Skeletal muscle tissue (tissue), 4 donors: ENCODE data around the gene BACH2. TPM values are rescaled to one million over a fixed set of nuclear protein-coding genes. Genes with fewer than 3 reads are reported as not detected.

Experiments
- H3K27ac ChIP-seq: one replicate; pipeline ENCODE4 v1.7.0; 2013; ENCODE audit warnings: mild to moderate bottlenecking, low read depth, low read length, inconsistent platforms
- H3K27me3 ChIP-seq, 3 donors: one replicate each; pipeline ENCODE4 v1.7.0; 2013; ENCODE audit warnings: low read length in 3 of 3; ENCODE audit not compliant: control insufficient read depth in 3 of 3, insufficient read depth in 3 of 3
- H3K36me3 ChIP-seq, 3 donors: one replicate each; pipeline ENCODE4 v1.7.0; 2013; ENCODE audit warnings: low read length in 3 of 3; ENCODE audit not compliant: control insufficient read depth in 3 of 3, insufficient read depth in 3 of 3
- H3K4me1 ChIP-seq, 3 donors: one replicate each; pipeline ENCODE4 v1.7.0; 2013; ENCODE audit warnings: low read length in 3 of 3, mild to moderate bottlenecking in 3 of 3; ENCODE audit not compliant: control insufficient read depth in 3 of 3, insufficient read depth in 3 of 3
- H3K4me3 ChIP-seq, 3 donors: one replicate each; pipeline ENCODE4 v1.7.0; 2013; ENCODE audit warnings: low read length in 3 of 3
- H3K9ac ChIP-seq, 3 donors: one replicate each; pipeline ENCODE4 v1.7.0; 2013; ENCODE audit warnings: low read length in 3 of 3, mild to moderate bottlenecking in 3 of 3, moderate library complexity in 2 of 3, low read depth in 1 of 3
- H3K9me3 ChIP-seq, 3 donors: one replicate each; pipeline ENCODE4 v1.7.0; 2013; ENCODE audit warnings: low read length in 3 of 3; ENCODE audit not compliant: control insufficient read depth in 3 of 3
- total RNA-seq: library from RNA; depleted of rRNA; stranded (reverse); fragments of >200 nt; gene quantifications from one replicate; pipeline ENCODE4 v1.2.3, GENCODE V29; 2014
- donor health status: Osteomylitis.

BACH2 gene
- total RNA-seq, 1 donor from 2014 or later, result 3.7 TPM

DNA sequence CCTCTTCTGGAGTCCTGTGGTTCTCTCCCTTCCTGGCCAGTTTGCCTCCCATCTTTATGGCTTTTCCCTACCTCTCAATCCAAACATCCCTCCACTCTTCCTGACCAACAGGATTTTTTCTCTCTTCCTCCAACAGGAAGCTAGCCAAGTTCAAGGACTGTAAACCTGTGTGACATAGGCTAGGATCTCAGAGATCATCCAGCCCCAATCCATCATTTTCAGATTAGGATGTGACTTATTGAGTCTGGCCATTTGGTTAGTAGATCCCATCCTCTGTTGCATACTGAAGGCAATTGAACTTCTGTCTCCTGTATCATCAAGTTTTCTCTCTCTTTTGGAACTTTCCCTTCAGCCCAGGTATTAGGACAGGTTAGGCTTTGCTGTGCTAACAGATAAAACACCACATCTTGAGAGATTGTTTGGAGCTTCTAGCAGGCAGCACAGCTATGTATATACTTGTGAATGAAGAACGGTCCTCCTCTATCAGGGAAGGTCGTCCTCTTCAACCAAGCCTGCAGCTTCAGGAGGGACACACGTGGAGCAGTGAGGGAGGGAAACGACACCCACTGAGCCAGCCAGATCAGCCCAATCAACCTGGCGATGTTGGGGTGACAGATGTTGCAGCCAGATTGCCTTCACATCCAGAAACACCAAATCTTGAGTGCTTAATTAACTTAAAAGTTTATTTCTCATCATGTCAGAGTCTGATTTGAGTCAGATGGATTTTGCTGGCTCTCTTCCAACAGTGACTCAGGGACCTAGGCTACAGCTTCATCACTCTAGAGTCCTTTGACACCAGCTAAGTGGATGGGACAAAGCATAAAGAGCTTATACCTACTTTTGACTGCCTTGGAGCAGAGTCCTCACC lies 295.5 kb downstream of the BACH2 start:
- Histone ChIP-seq H3K4me3 (no peak overlapping the region), H3K9ac (no peak overlapping the region), H3K27me3 (no peaks in the 10 kb centered on the region), H3K27ac (no peak overlapping the region), H3K36me3 (peaks cover 0 to under 1% (median 0%) of the 10 kb centered on the region in 3 donors), H3K4me1 (peaks cover 13 to 27% (median 21%) of the 10 kb centered on the region in 3 donors), H3K9me3 (no peaks in the 10 kb centered on the region)

DNA sequence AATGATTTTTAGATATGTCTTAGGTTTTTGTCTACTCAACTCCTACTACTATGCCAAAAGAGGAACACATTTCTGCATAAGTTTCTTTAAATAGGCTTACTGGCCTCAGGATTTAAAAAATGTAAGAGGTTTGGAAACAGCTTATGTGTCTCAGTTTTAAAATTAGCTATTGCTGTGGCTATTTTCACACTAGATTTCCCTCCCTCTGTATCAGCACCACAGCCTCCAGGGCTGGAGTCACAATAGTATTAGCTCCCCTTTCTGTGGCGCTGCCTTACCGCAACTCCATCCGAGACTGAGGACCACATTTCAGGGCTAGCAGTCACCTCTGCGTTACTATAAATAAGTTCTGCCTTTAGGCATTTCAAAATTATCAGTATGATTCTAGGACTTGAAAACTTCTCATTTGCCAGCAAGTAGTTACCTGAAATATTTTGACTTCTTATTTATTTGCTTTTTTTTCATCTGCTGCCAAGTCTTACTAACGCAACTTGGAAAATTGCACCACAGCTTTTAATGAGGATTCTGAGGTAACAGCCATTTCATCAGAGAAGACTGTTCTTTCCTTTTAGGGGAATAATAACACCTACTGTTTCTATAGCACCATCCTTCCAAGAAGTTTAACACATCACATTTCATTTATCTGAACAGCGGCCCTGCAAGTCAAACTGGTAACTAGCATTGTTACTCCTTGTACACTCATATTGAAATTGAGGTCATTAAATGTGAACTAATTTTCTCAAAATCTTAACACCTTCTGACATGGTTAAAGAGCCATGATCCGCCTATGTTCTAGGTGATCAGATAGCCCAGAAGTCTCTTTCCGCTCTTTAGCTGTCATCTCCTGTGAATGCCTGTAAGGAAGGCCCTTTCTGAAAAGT lies 296.5 kb downstream of the BACH2 start:
- H3K9me3 ChIP-seq, result no peaks in the 10 kb centered on the region
- no peak overlapping the region for H3K27ac ChIP-seq

DNA sequence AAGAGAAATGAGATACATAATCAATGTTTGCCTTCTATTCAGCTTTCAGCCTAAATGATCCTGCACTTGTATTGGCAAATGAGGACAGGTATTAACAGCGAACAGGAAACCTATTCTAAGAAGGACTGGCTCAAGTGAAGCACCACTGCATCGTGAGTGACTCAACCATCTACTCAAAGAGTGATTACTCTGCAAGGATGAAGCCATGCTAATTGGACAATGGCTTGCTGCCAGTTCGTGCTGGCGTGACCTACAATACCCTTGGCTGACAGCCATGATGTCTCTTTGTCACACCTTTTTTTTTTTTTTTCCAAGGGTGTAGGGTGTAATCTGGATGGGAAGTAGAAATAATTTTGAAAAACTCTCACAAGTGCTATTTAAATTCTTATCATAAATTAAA lies 297.5 kb downstream of the BACH2 start:
- no peaks in the 10 kb centered on the region for H3K27me3 ChIP-seq
- no peaks in the 10 kb centered on the region for H3K9me3 ChIP-seq
- H3K4me3 ChIP-seq, result no peak overlapping the region
- peaks cover 13 to 27% (median 21%) of the 10 kb centered on the region in 3 donors for H3K4me1 ChIP-seq
- no peak overlapping the region for H3K27ac ChIP-seq
- H3K9ac ChIP-seq, result no peak overlapping the region
- H3K36me3 ChIP-seq, result no peaks in the 10 kb centered on the region

More for the DNA sequence above, 296.5 kb downstream of the BACH2 start:
- H3K36me3 ChIP-seq, result no peaks in the 10 kb centered on the region
- no peak overlapping the region for H3K4me3 ChIP-seq
- H3K27me3 ChIP-seq, result no peaks in the 10 kb centered on the region
- H3K4me1 ChIP-seq, result peaks cover 13 to 27% (median 21%) of the 10 kb centered on the region in 3 donors
- no peak overlapping the region for H3K9ac ChIP-seq

DNA sequence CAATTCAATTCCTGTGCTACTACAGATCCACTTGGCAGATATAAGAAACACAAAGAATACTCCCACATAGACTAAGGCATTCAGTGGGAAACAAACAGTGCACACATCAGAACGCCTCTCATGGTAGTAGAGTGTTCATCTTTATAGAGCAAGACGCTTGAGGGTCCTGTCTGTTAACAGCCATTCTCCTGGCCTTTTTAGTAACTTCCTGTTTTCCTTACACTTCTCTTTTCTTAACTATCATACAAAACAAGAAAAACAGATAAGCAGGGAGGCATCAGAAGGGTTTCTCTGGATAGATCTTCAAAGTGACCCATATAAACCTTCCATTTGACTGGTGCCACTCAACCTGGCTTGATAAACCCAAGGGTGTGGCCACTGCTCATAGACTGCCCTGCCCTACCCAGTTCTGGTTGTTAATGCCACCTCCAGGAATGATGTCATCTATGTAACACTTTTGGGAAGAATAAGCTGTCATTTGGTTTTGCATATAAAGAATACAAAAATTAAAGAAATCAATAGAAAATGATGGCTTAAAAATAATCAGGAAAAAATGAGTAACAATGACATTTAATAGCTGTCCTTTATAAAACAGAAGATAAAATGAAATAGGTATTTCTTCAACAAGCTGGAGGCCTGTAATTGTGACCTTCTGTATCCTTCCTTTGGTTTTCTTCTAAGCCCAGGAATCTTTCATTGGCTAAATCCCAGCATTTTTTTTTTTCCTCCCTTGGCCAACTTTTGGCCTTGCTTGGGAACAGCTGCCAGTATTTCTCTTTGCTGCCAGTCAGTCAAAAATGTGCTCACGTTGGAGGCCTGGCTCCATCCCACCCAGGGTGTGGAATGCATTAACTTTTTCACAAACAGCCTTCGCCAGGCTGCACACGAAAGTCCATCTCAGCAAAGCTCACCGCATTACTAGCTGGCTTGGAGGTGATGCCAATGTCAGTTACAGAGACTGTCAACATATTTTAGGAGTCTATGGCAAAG lies 298.9 kb downstream of the BACH2 start:
- Histone ChIP-seq H3K9me3 (no peaks in the 10 kb centered on the region), H3K4me3 (no peak overlapping the region), H3K36me3 (no peaks in the 10 kb centered on the region), H3K27ac (no peak overlapping the region), H3K4me1 (peaks cover 13 to 27% (median 21%) of the 10 kb centered on the region in 3 donors), H3K9ac (no peak overlapping the region), H3K27me3 (no peaks in the 10 kb centered on the region)

DNA sequence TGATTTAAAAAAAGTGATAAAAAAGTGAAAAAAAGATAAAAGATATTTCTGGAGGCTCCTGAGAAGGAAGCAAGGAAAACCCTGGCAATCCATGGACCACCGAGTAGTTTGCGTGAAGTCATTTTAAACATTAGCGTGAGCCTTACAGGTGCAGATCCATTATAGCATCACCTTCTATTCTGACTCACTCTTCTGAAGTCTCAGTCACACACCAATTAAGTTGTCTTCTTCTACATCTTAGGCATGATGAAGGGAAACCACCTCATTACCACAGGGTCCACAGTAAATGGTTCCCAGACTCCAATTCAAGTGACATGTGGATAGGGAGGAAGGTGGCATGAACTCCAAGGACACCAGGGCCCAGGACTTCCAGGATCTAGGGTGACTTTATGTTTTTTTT lies 303.2 kb downstream of the BACH2 start:
- no peak overlapping the region for H3K4me3 ChIP-seq
- H3K36me3 ChIP-seq, result no peaks in the 10 kb centered on the region
- H3K27me3 ChIP-seq, result no peaks in the 10 kb centered on the region
- no peaks in the 10 kb centered on the region for H3K9me3 ChIP-seq
- peaks cover 4 to 6% (median 4%) of the 10 kb centered on the region in 3 donors for H3K4me1 ChIP-seq
- no peak overlapping the region for H3K9ac ChIP-seq
- no peak overlapping the region for H3K27ac ChIP-seq

DNA sequence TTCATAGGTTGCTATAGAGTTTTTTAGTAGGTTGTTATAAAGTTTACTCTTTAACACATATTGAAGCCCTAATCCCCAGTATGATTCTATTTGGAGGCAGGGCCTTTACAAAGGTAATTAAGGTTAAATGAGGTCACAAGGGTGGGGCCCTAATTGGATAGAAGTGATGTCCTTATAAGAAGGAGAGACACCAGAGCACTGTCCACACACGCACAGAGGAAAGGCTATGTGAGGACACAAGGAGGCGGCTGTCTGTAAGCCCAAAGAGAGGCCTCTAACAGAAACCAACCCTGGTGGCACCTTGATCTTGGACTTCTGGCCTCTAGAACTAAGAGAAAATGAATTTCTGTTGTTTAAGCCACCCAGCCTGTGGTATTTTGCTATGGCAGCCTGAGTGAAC lies 303.8 kb downstream of the BACH2 start:
- Histone ChIP-seq H3K27ac (no peak overlapping the region), H3K9me3 (no peaks in the 10 kb centered on the region), H3K36me3 (no peaks in the 10 kb centered on the region), H3K4me1 (peaks cover 0 to 2% (median 0%) of the 10 kb centered on the region in 3 donors), H3K9ac (no peak overlapping the region), H3K4me3 (no peak overlapping the region), H3K27me3 (no peaks in the 10 kb centered on the region)

DNA sequence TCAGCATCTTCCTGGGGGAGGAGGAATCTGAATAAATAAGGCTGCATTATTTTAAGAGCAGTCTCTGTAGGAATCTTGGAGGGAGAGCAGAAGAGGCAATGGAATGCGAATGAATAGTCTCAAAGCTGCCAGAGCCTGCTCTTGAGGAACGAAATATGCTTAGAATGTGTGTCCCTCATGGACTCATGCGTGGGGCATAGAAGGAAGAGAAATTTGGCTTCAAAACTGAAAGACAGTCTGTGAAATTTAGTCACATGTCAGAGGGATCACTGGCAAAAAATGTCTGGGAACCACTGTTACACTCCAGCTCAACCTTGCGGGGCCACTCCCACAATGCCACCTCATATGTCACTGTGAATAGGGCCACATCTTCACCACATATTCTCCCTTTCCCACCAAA lies 306.9 kb downstream of the BACH2 start:
- H3K9ac ChIP-seq, result no peak overlapping the region
- H3K27ac ChIP-seq, result no peak overlapping the region
- H3K36me3 ChIP-seq, result no peaks in the 10 kb centered on the region
- H3K4me1 ChIP-seq, result peaks cover 9 to 15% (median 11%) of the 10 kb centered on the region in 3 donors
- no peak overlapping the region for H3K4me3 ChIP-seq
- H3K9me3 ChIP-seq, result no peaks in the 10 kb centered on the region
- H3K27me3 ChIP-seq, result no peaks in the 10 kb centered on the region

DNA sequence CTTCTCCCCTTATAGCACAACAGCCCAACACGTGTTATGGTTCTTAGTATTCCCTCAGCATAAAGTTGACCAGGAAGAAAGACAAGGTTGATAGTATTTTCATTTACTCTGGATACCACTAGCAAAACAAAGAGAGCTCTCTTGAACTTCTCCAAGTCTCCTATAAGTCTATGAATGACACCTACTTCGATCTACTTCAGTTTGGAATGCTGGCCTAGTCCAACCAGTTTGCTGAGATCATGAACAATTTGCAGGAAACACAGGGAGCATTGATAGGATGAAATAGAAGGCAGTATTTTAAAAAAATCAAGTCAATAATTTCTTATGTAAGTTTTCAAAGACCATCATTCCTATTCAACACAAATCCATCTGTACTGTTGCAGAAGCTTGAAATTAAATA lies 308.8 kb downstream of the BACH2 start:
- Histone ChIP-seq H3K4me1 (peaks cover 9 to 15% (median 11%) of the 10 kb centered on the region in 3 donors), H3K4me3 (no peak overlapping the region), H3K36me3 (no peaks in the 10 kb centered on the region), H3K9ac (no peak overlapping the region), H3K9me3 (no peaks in the 10 kb centered on the region), H3K27me3 (no peaks in the 10 kb centered on the region), H3K27ac (no peak overlapping the region)

DNA sequence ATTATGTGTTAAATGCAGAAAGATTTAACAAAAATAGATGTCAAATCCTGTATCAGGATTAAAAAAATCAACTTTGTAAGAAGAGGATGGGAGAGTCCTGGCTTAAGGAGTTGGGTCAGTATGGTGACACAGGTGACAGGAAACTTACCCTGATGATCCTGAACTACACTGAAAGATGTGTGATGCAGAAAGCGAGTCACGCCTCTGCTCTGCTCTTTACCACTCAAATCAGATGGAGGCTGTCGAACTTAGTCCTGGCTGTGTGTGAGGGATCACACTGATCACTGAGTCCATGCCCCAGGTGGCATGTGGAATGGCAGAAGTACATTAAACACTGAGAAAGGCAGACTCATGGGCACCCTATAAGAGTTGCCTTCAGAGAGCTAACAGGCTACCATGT lies 309.5 kb downstream of the BACH2 start:
- Histone ChIP-seq H3K4me3 (no peak overlapping the region), H3K27ac (no peak overlapping the region), H3K9ac (no peak overlapping the region), H3K4me1 (peaks cover 9 to 15% (median 11%) of the 10 kb centered on the region in 3 donors), H3K36me3 (no peaks in the 10 kb centered on the region), H3K27me3 (no peaks in the 10 kb centered on the region), H3K9me3 (no peaks in the 10 kb centered on the region)
